MM.1S (cell line): ENCODE results near the gene NCCRP1.

Experiments
- CTCF ChIP-seq: fragments of 300-600 bp; sonication (generic); IDR thresholded peaks from 2 replicates; pipeline ENCODE4 v1.5.1; 2016; ENCODE audit warnings: antibody characterized with exemption, low read length, mixed read lengths
- EZH2 ChIP-seq: fragments of 300-600 bp; sonication (generic); optimal IDR thresholded peaks from 2 replicates; pipeline ENCODE3; 2017; ENCODE audit warnings: low read depth, mild to moderate bottlenecking, antibody characterized with exemption, low read length, mixed read lengths
- EZH2phosphoT487 ChIP-seq: fragments of 300-600 bp; sonication (generic); IDR thresholded peaks from 2 replicates; pipeline ENCODE4 v1.6.1; 2018; ENCODE audit warnings: antibody characterized with exemption, low read length

GRCh38 chr19:39155114-39155700 is 41.6 kb upstream of the NCCRP1 start:
- TF ChIP-seq CTCF, result no peak
- no peak for TF ChIP-seq EZH2
- no peak for TF ChIP-seq EZH2phosphoT487
